GM21526 (cell line): Measurements from ENCODE around the gene TGFB2.

Experiments
- ATAC-seq: cut with Tn5 transposase; IDR thresholded peaks from one replicate; pipeline ENCODE4 v1.9.1; 2021; ENCODE audit warnings: moderate library complexity; ENCODE audit not compliant: unreplicated experiment, low FRiP score

TGFB2 gene

GRCh38 chr1:218382261-218382660 is 37.1 kb downstream of the TGFB2 start:
- no peak for ATAC-seq

- no peak for ATAC-seq
Measured at GRCh38 chr1:218383051-218383450, 37.9 kb downstream of the TGFB2 start.

- no peak for ATAC-seq
Measured at GRCh38 chr1:218383681-218384080, 38.5 kb downstream of the TGFB2 start.

DNA sequence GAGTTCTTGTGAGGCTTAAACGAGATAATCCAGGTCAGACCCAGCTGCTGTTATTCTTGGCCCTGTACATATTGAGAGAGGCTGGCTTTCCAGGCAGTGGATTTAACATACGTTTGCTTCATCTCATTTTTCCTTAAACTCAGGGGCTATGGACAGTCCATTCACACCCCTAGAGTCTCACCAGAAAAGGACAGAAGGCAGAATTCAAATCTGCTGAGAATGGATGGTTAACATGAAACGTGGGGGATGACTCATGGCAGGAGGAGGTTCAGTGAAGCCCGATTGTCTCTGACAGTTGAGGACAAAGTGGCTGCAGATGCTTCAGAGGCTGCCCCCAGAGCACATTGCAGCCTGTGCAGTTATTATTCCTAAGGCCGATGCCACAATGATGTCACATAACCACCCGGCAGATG is 39.5 kb downstream of the TGFB2 start:
- no peak for ATAC-seq

- ATAC-seq, result no peak
Measured at GRCh38 chr1:218388591-218388990, 43.5 kb downstream of the TGFB2 start.

DNA sequence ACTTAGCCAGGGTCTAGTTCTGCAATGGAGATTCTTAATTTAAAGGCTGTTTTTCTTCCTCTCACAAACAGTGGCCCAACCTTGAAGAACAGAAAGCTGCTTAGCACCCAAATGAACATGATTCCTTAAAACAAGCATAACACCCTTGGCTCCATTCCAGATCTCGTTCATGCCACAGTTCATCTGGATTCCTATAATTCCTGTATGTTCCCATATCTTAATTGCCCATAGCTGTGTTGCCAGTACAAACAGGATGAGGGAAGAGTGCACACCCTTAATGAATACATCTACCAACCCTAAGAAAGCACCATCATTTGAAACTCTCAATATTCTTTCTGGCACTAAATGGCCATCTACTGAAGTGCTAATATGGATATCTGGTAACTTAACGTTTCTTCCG is 45.5 kb downstream of the TGFB2 start:
- no peak for ATAC-seq

GRCh38 chr1:218392780-218393179 is 47.6 kb downstream of the TGFB2 start:
- no peak for ATAC-seq

DNA sequence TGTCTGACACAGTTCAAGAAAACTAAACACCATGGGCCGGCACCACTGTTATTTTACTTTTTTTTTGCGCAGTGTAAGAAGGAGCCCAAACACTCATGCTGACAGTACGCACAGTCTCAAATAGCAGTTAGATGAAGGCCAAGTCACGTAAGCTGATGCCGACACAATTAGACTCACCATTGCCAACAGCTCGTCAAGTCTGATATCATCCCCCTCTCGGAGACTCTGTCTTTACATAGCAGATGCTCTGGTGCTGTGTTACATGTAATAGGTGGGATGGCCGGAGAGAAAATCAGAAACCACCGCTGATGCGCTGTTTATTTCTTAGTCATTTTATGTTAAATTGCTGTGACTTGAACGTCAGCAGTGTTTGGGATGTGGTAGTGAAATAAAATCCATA is 49.3 kb downstream of the TGFB2 start:
- ATAC-seq, result no peak

GRCh38 chr1:218394989-218395388 is 49.9 kb downstream of the TGFB2 start:
- ATAC-seq, result no peak

DNA sequence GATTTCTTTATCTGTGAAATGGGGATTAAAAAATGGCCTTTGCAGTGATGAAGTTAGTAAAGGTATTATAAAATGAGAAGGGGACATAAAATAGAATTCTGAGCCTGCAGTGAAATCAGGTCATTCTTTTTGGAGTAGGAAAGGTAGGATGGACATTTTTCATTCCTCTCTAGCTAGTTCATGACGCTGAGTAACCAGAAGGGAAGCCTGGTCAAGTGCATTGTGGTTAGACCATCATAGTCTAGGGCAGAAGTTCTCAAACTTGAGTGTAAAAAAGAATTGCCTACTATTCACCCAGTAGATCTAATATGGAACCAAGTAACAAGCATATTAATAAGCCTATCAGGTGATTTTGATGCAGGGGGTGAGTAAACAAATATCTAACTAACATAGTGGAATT is 50.8 kb downstream of the TGFB2 start:
- ATAC-seq, result no peak

- no peak for ATAC-seq
Measured at GRCh38 chr1:218397752-218398339, 52.7 kb downstream of the TGFB2 start.

- ATAC-seq, result no peak
Measured at GRCh38 chr1:218400624-218401023, 55.5 kb downstream of the TGFB2 start.

DNA sequence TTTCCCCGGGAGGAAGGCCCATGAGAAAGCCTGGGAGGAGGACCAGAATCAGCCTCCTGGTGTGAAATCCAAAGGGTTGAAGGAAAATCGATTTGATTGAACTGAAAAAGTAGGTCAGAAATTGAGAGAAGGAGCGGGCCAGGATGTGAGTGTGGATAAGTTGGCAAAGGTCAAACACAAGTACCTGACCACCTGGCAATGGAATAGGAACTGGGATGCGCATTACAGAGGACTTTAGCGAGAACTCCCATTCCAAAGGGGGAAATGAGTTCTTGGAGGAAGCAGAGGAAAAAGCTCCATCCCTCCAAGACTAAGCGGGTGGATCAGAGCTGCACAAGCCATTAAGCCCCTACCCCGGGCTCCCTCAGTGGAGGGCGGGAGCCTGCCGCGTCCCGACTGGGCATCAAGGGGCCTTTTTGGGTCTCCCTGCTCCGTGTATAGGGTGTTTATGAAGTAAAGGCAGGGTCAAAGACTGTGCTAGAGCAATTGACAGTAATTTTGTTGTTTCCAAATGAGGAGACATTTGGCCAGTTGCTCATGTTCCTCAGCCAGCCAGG is 56.4 kb downstream of the TGFB2 start:
- ATAC-seq, result no peak

GRCh38 chr1:218401998-218402785 is 57.1 kb downstream of the TGFB2 start:
- ATAC-seq, result no peak

GRCh38 chr1:218402786-218403120 is 57.6 kb downstream of the TGFB2 start:
- ATAC-seq, result no peak

DNA sequence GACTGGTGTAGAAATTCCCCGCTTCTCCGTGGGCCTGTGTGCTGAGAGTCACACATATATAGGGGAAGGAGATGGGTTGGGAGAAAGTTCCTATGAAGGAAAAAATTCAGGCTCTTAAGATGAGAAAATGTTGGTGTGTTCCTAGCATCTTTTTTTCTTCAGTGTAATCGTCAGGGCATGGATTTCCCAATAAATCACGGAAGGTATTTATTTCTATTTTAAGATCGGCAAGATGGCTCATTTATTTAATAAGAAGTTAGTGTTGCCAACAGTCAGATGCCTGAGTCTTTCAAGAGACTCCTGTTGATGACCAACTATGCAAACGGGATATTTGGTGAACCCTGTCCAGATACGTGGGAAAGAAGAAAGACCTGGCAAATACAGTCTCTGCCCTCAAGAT is 58.2 kb downstream of the TGFB2 start:
- no peak for ATAC-seq

DNA sequence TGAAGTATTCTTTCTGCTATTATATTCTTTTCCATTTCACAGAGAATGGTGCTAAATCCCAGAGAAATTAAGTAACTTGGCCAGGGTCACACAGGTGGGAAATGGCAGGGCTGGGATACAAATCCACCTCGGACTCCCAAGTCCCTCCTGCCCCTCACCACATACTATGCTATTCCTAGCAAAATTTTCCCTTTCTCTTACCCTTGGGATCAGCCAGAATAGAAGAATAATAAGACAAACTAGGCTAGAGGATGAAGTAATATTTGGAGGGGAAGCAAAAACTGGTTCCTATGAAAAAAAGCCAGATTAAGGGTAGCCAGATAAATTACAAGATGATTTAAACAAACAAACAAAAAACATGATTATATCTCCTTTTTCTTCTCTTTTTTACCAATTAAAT is 62.5 kb downstream of the TGFB2 start:
- no peak for ATAC-seq

GRCh38 chr1:218408135-218408534 is 63.0 kb downstream of the TGFB2 start:
- ATAC-seq, result no peak

DNA sequence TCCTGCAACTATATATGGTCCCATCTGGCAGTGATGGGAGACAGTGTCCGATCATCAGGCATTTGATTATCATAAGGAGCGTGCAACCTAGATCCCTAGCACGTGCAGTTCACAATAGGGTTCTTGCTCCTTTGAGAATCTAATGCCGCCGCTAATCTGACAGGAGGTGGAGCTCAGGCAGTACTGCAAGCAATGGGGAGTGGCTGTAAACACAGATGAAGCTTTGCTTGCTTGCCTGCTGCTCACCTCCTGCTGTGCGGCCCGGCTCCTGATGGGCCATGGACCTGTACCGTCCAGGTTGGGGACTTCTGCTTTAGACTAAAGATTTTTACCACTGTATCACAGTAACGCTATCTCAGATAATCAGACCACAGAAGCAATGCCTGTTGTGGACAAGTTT is 63.8 kb downstream of the TGFB2 start:
- no peak for ATAC-seq

DNA sequence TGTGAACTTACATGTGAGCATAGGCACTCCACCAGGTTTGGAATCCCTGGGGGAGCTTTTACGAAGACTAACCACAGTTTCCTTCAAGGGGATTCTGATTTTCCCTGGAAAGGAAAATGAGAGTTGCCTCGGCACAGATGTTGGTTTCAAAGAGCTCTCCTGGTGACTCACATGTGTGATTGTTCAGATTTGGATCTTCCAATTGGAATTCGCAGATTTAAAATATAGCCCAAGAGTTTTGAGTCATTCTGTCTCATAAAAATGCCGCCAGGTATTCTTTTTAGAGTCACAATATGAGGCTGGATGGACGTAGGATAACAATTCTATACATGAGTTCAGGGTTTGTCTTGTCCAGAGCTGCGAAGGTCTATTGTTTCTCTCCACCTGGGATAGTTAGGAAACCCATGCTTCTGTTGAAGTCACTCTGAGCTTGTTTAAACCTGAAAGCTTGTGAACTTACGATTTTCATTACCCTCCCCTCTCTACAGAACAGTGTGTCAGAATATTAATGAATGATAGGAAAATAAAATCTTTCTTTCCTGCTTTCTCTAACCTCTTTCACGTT is 64.9 kb downstream of the TGFB2 start:
- no peak for ATAC-seq

- no peak for ATAC-seq
Measured at GRCh38 chr1:218411101-218411500, 66.0 kb downstream of the TGFB2 start.

- no peak for ATAC-seq
Measured at GRCh38 chr1:218412171-218412570, 67.0 kb downstream of the TGFB2 start.
